Right lobe of liver (tissue), 6 donors: ENCODE results near the gene CYP2D6. TPM values are rescaled to one million over a fixed set of nuclear protein-coding genes. Genes with fewer than 3 reads are reported as not detected.
"Not testable (repeated sequence)": the region's sequence is repeated elsewhere in the genome, so short reads cannot be mapped to it uniquely, and the experiment has no call there.

Experiments
- ATAC-seq, 4 donors: fragments of 200-7000 bp; cut with Tn5 transposase; one replicate each; pipeline ENCODE4 v1.9.1; 2020; ENCODE audit warnings: mild to moderate bottlenecking in 4 of 4, moderate library complexity in 4 of 4
- DNase-seq, 3 donors: peaks; one replicate each; pipeline ENCODE4 v3.0.0-alpha.2; 2020
- H3K27ac ChIP-seq, 3 donors: fragments of 200-600 bp; one replicate each; pipeline ENCODE4 v1.8.0; 2022
- H3K27me3 ChIP-seq, 2 donors: fragments of 200-600 bp; one replicate each; pipeline ENCODE4 v1.8.0; 2022
- H3K36me3 ChIP-seq, 4 donors: fragments of 200-600 bp; sonication (generic) in 1 of 4; one replicate each; pipeline versions ENCODE4 v1.5.1 to v1.8.0; 2017 to 2022; ENCODE audit warnings: control low read depth in 1 of 4
- H3K4me1 ChIP-seq, 4 donors: fragments of 200-600 bp; sonication (generic) in 1 of 4; one replicate each; pipeline versions ENCODE4 v1.5.1 to v1.8.0; 2017 to 2022; ENCODE audit warnings: control low read depth in 1 of 4
- H3K4me3 ChIP-seq, 3 donors: fragments of 200-600 bp; one replicate each; pipeline ENCODE4 v1.8.0; 2022
- H3K9me3 ChIP-seq, 4 donors: fragments of 200-600 bp; sonication (generic) in 1 of 4; one replicate each; pipeline versions ENCODE4 v1.5.1 to v1.8.0; 2017 to 2022; ENCODE audit warnings: control low read depth in 1 of 4
- CTCF ChIP-seq, 4 donors: fragments of 200-600 bp in 3 of 4; fragments of 450-650 bp in 1 of 4; IDR thresholded peaks; one replicate each; pipeline versions ENCODE4 v1.5.1 to v1.8.0; 2016 to 2022; ENCODE audit warnings: antibody characterized with exemption in 4 of 4, mild to moderate bottlenecking in 2 of 4
- POLR2A ChIP-seq: fragments of 450-650 bp; IDR thresholded peaks from one replicate; pipeline ENCODE4 v1.6.1; 2017; ENCODE audit warnings: antibody characterized with exemption, mild to moderate bottlenecking
- WGBS: methylation state at CpG from one replicate; pipeline ENCODE4 v1.1.6; 2018; ENCODE audit warnings: low coverage, low lambda C conversion rate; ENCODE audit not compliant: insufficient coverage; ENCODE audit errors: missing lambda C conversion rate; 5-methylcytosine and 5-hydroxymethylcytosine counted together
- intact Hi-C, 2 donors: fragments of 100-400 bp; cut with DNase I; formaldehyde crosslinking; loops; one replicate each; pipeline versions ENCODE4 v1.11.2 to v1.14.1; 2022
- total RNA-seq, 6 experiments: library from RNA; depleted of rRNA in 2 of 6; stranded (reverse); fragments of >200 nt in 2 of 6; fragmentation: NEBNext Ultra II Directional in 3 of 6; extraction: Animal tissue kit (Norgen Biotek cat#: 25700) in 3 of 6; gene quantifications; one replicate each; pipeline versions ENCODE4 v1.1.0 to v1.2.4, GENCODE V29; 2016 to 2023
- donor health status: DM: no; HTN: yes; CAD: no.
- donor health status: DM: no; HTN: no; CAD: no.
- donor health status: DM: no; HTN: no; CAD: no.
- donor health status: DM: no; HTN: yes; CAD: no.
- donor health status: DM: no; HTN: yes; CAD: no.

Gene CYP2D6
- total RNA-seq, 6 experiments from 2014 or later, result 104 to 400 (median 283) TPM

DNA sequence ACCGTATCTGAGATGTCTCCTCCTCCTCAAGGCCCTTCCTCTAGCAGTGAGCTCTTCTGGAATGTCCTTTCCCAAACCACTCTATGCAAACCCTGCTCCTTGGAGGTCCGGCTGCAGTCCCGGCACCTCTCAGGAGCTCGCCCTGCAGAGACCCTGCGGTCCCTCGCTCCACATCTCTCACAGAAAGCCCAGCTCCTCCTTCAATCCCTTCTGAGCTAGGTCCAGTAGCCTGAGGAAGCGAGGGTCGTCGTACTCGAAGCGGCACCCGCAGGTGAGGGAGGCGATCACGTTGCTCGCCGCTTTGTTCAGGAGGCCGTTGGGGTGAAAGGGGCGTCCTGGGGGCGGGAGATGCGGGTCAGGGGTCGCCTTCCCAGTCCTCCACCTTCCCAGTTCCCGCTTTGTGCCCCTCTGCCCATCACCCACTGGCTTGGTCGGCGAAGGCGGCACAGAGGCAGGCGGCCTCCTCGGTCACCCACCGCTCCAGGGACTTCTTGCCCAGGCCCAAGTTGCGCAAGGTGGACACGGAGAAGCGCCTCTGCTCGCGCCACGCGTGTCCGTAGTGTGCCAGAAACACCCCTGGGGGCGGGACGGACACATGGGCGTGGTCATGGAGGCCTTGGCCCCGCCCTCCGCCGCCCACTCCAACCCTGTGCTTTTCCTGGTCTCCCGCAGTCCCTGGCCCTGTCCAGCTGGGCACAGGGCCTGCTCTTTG lies 21.5 kb upstream of the CYP2D6 start:
- TF ChIP-seq POLR2A (no peak), CTCF (IDR thresholded peaks at IDR 0.05) (no peak)
- no peaks in the 10 kb centered on the region for H3K27me3 ChIP-seq
- no peaks in the 10 kb centered on the region for H3K36me3 ChIP-seq
- H3K4me1 ChIP-seq, result peaks cover 0 to 5% (median 0%) of the 10 kb centered on the region in 4 donors
- ATAC-seq, result peak in 1 of 4 donors; percentile 4
- H3K9me3 ChIP-seq, result no peaks in the 10 kb centered on the region
- H3K27ac ChIP-seq, result no peak overlapping the region
- no peak overlapping the region for H3K4me3 ChIP-seq
- 86% methylated on average over 32 of the region's 43 CpGs for WGBS
- intact Hi-C loops, result no loop called here
- DNase-seq, result peak in 1 of 3 donors; percentile 54

GRCh38 chr22:42150727-42151590 lies 20.3 kb upstream of the CYP2D6 start:
- no peak overlapping the region for H3K4me3 ChIP-seq
- TF ChIP-seq CTCF (IDR thresholded peaks at IDR 0.05), result no peak
- no peak for TF ChIP-seq POLR2A
- H3K27me3 ChIP-seq, result no peaks in the 10 kb centered on the region
- ATAC-seq (peak in 2 of 4 donors; percentile 3 to 13), DNase-seq (no peak)
- intact Hi-C loops, result no loop called here
- H3K36me3 ChIP-seq, result no peaks in the 10 kb centered on the region
- no CpG with 5 or more reads among the region's 27 CpGs for WGBS
- H3K4me1 ChIP-seq, result peaks cover 0 to 5% (median 0%) of the 10 kb centered on the region in 4 donors
- H3K9me3 ChIP-seq, result no peaks in the 10 kb centered on the region
- H3K27ac ChIP-seq, result no peak overlapping the region

DNA sequence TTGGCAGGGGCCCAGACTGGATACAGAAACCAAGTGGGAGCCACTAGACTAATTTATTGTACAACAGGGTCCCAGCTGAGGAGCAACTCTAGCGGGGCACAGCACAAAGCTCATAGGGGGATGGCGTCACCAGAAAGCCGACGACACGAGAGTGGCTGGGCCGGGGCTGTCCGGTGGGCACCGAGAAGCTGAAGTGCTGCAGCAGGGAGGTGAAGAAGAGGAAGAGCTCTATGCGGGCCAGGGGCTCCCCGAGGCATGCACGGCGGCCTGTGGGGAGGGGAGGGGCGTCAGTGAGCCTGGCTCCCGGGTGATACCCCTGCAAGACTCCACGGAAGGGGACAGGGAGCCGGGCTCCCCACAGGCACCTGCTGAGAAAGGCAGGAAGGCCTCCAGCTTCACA lies 19.2 kb upstream of the CYP2D6 start:
- H3K4me1 ChIP-seq, result peaks cover 0 to 11% (median 3%) of the 10 kb centered on the region in 4 donors
- DNase-seq, ATAC-seq, H3K4me3 ChIP-seq, intact Hi-C loops, H3K36me3 ChIP-seq, H3K9me3 ChIP-seq, H3K27ac ChIP-seq, H3K27me3 ChIP-seq: not testable (repeated sequence)
- no CpG with 5 or more reads among the region's 16 CpGs for WGBS

- intact Hi-C loops, result no loop called here
Observed at GRCh38 chr22:42145175-42145574, 14.6 kb upstream of the CYP2D6 start.

More at GRCh38 chr22:42145175-42145574, 14.6 kb upstream of the CYP2D6 start:
- Histone ChIP-seq H3K36me3 (peaks cover 0 to 10% (median 0%) of the 10 kb centered on the region in 4 donors), H3K9me3 (no peaks in the 10 kb centered on the region), H3K4me1 (peaks cover 0 to 8% (median 3%) of the 10 kb centered on the region in 4 donors), H3K4me3 (peak overlapping the region in 1 of 3 donors; percentile 62), H3K27ac (peak overlapping the region in 1 of 3 donors; percentile 43), H3K27me3 (no peaks in the 10 kb centered on the region)
- ATAC-seq (peak in 3 of 4 donors; percentile 10 to 36 (median 26)), DNase-seq (peak in 2 of 3 donors; percentile 63 to 73)
- no peak for TF ChIP-seq POLR2A
- no peak for TF ChIP-seq CTCF (IDR thresholded peaks at IDR 0.05)
- WGBS, result 16% methylated on average over 5 of the region's 6 CpGs
